Neural crest cell (in vitro differentiated cells): Measurements from ENCODE around the gene TCFL5. TPM values are rescaled to one million over a fixed set of nuclear protein-coding genes. Genes with fewer than 3 reads are reported as not detected.

Experiments
- DNase-seq: peaks from one replicate; pipeline ENCODE4 v3.0.0; 2021; ENCODE audit warnings: low read depth, mixed read lengths, low spot score
- H3K27ac Mint-ChIP-seq: one replicate; pipeline ENCODE4 v1.8.0; 2021; ENCODE audit warnings: mild to moderate bottlenecking, mixed read lengths; ENCODE audit not compliant: unreplicated experiment
- H3K27me3 Mint-ChIP-seq: 2 replicates; pipeline ENCODE4 v1.8.0; 2021; ENCODE audit warnings: low read depth, mild to moderate bottlenecking, mixed read lengths
- H3K36me3 Mint-ChIP-seq: 2 replicates; pipeline ENCODE4 v1.8.0; 2021; ENCODE audit warnings: low read depth, mild to moderate bottlenecking, mixed read lengths
- H3K4me1 Mint-ChIP-seq: 2 replicates; pipeline ENCODE4 v1.8.0; 2021; ENCODE audit warnings: mixed read lengths
- H3K4me3 Mint-ChIP-seq: one replicate; pipeline ENCODE4 v1.8.0; 2021; ENCODE audit warnings: mild to moderate bottlenecking, mixed read lengths
- H3K9me3 Mint-ChIP-seq: 2 replicates; pipeline ENCODE4 v1.8.0; 2021; ENCODE audit warnings: mixed read lengths
- CTCF ChIP-seq: fragments of 200-600 bp; sonication (generic); conservative IDR thresholded peaks from 2 replicates; pipeline ENCODE4 v1.5.0; 2021; ENCODE audit warnings: antibody characterized with exemption, mild to moderate bottlenecking
- total RNA-seq: library from RNA; stranded (reverse); gene quantifications from 2 replicates; pipeline ENCODE4 v1.2.1, GENCODE V29; 2021

Gene TCFL5
- total RNA-seq, 1 donor from 2014 or later, result 17.6 TPM

DNA sequence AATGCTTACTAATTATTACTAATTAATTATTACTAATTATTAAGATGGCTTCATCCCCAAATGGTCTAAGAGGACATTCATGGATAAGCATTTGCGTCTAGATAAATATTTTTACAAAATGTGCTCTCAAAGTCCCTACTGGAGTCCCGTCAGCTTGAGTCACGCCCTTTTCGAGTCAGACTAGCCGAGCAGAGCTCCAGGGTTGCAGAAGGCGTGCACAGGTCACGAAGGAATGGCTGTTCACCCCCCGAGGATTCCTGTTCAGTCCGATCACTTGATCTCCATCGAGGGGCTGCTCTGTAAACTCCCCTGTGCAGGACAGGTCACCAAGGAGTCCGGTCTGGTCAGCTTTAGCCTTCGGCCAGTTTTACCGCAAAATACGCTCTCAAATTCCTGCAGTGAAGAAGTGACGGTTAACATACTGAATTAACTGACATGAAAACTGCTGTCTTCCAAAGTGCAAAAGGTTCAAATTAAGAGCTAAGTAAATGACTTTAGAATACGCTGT, 19.9 kb downstream of the TCFL5 start:
- Mint-ChIP-seq H3K27me3 (no peaks in the 10 kb centered on the region), H3K9me3 (no peaks in the 10 kb centered on the region), H3K4me1 (peaks cover 12% of the 10 kb centered on the region), H3K36me3 (peaks cover 7% of the 10 kb centered on the region), H3K27ac (no peak overlapping the region), H3K4me3 (no peak overlapping the region)
- no peak for DNase-seq
- no peak for TF ChIP-seq CTCF

DNA sequence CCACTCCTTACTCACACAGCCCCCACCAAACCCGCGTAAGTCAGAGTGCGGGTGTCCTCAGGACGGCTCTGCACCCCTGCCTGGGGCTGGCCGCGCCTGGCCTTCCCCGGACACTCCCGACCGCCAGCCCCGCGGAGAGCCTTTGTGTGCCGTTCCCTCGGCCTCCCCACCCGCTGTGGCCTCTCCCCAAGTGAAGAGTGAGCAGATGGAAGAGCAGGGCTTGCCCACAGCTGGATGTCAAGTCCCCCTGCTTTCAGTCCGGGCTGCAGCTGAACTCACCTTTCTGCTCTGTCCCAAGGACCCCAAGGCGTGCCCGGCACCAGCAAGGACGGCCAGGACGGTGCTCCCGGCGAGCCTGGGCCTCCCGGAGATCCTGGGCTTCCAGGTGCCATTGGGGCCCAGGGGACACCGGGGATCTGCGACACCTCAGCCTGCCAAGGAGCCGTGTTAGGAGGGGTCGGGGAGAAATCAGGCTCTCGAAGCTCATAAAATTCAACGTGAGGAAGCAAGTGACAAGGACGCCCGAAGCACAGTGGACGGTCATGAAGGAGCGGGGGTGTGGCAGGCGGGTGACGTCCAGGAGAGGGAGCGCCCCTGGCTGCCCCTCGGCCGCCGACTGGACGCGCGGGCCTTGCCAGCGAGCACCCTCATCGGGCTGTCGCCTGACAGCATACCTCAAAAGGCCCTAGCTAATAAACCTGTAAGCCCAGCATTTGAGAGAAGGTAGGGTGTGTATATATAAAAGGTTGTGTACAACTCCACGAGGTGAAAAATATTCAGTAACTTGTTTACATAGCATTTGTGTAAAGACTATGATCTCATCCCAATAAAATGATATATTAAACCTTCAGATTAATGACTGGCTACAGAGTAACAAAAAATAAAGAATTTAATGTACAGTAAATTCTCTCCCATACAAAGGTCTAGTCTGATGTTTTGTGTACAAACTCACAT, 21.1 kb downstream of the TCFL5 start:
- Mint-ChIP-seq H3K4me3 (no peak overlapping the region), H3K36me3 (peaks cover 4% of the 10 kb centered on the region), H3K4me1 (peaks cover 3% of the 10 kb centered on the region), H3K9me3 (no peaks in the 10 kb centered on the region), H3K27me3 (no peaks in the 10 kb centered on the region), H3K27ac (no peak overlapping the region)
- no peak for DNase-seq
- TF ChIP-seq CTCF, result no peak

DNA sequence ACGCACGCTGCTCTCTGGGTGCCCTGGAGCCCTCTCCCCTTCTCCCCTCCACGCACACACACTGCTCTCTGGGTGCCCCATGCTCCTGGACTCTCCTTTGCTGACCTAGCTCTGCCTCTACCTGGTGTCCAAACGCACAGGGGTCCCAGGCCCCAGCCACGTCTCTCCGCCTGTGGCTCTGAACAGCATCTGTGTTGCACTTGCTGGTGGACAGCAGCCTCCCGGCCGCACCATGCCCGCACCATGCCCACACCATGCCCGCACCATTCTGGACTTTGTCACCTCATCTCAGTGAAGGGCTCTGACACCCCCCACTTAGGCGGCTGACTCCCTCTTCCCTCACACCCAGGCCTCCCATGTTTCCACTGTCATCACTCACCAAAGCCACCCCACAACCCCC, 21.8 kb downstream of the TCFL5 start:
- Mint-ChIP-seq H3K36me3 (peaks cover 3% of the 10 kb centered on the region), H3K27me3 (no peaks in the 10 kb centered on the region), H3K9me3 (no peaks in the 10 kb centered on the region), H3K27ac (peak overlapping the region; percentile 71), H3K4me3 (no peak overlapping the region), H3K4me1 (peaks cover 3% of the 10 kb centered on the region)
- DNase-seq, result no peak
- TF ChIP-seq CTCF, result no peak

- DNase-seq, result no peak
- H3K9me3 Mint-ChIP-seq, result no peaks in the 10 kb centered on the region
- H3K27ac Mint-ChIP-seq, result no peak overlapping the region
- peaks cover 3% of the 10 kb centered on the region for H3K36me3 Mint-ChIP-seq
- no peak for TF ChIP-seq CTCF
- peaks cover 3% of the 10 kb centered on the region for H3K4me1 Mint-ChIP-seq
- no peak overlapping the region for H3K4me3 Mint-ChIP-seq
- no peaks in the 10 kb centered on the region for H3K27me3 Mint-ChIP-seq
Observed at GRCh38 chr20:62839261-62839660, 22.4 kb downstream of the TCFL5 start.

GRCh38 chr20:62838128-62838891, 23.3 kb downstream of the TCFL5 start:
- H3K4me1 Mint-ChIP-seq, result peaks cover 3% of the 10 kb centered on the region
- no peaks in the 10 kb centered on the region for H3K9me3 Mint-ChIP-seq
- H3K27ac Mint-ChIP-seq, result no peak overlapping the region
- no peaks in the 10 kb centered on the region for H3K36me3 Mint-ChIP-seq
- H3K4me3 Mint-ChIP-seq, result no peak overlapping the region
- no peaks in the 10 kb centered on the region for H3K27me3 Mint-ChIP-seq
- no peak for DNase-seq
- TF ChIP-seq CTCF, result no peak
